Activated naive CD4-positive, alpha-beta T cell treated with Interleukin-2 at 50 U/mL for 16 hours (primary cell): ENCODE data around the gene BHMT2.
A peak's percentile ranks its signal among the peaks of the same experiment; 100 is the strongest.

ENCODE experiments used
- DNase-seq: peaks from one replicate; pipeline ENCODE4 v3.0.0-alpha.2; 2020

Gene BHMT2

DNA sequence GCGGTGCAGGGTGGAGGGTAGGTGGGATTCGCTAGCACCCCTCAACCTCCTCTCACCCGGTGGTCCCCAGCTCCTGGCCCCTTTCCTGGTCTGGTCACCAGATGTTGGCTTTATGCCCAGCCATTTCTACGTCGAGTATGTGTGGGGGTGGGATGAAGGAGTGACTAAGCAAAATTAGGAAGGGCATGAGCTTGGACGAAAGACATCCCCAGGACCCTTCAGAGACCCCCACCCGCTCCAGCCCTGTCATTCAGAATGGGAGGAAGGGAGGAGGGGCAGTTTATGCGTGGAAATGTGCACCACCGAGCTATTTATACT, 742 bp downstream of the BHMT2 start:
- no peak for DNase-seq

DNA sequence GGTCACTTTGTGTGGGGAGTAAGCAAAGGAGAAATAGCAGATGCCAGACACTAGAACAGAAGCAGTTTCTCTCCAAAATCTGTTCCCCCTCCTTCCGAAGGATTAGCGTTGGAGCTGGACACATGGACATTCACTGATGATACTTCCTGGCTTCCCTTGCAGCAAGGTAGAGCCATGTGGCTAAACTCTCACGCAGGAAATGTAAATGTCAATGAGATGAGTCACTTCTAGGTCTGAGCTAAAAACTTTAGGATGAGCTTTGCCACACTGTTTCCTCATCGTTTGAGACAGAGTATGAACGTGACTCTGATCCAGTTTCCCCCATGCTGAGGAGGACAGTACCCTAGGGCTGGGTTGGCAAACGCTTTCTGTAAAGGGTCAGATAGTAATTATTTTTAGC, 5.1 kb downstream of the BHMT2 start:
- DNase-seq = no peak

- no peak for DNase-seq
Measured at GRCh38 chr5:79075646-79076426, 6.3 kb downstream of the BHMT2 start.

GRCh38 chr5:79076819-79077218, 7.3 kb downstream of the BHMT2 start:
- no peak for DNase-seq

DNA sequence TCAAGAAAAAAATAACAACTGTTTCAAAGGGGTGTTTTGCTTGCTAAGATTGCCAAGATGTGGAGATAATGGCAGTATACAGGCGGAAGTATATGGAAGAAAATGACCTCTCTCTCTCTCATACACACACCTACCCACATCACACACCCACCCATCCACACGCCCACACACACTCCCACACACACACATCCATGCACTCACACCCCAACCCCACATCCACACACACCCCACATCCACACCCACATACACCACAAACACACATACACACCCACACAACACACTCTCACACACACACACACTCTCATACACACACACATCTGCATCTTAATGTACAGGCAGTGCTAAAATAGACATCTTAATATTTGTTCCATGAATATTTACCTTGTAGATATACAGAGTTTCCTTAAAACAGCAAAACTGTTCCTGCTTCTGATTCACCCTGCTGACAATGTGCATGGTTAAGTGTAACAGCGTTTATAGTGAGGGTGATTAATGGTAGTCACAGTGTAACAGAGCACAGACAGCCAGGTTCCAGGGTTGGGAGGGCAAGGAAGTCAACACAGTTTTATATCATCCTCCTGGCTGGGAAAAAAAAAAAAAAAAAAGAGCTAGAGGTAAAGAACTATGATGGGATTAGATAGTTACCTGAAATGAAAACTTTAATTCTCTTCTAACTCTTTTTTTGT, 8.3 kb downstream of the BHMT2 start:
- DNase-seq = no peak

DNA sequence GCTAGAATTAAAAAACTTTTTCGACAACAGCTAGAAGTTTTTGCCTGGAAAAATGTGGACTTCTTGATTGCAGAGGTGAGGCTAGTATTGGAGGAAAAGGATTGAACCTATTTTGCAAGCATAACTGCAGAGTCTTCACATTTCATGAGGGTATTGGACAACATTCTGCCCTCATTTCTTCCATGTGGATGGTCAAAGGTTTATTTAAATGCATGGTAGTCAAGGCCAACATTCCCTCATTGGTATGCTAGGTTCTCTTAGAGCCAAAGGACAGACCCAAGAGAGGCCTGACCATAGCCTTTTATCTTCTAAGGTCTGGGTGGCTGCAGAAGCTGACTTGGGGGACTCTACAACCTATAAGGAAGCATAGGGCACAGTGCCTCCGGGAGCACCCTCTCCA, 11.2 kb downstream of the BHMT2 start:
- no peak for DNase-seq

DNA sequence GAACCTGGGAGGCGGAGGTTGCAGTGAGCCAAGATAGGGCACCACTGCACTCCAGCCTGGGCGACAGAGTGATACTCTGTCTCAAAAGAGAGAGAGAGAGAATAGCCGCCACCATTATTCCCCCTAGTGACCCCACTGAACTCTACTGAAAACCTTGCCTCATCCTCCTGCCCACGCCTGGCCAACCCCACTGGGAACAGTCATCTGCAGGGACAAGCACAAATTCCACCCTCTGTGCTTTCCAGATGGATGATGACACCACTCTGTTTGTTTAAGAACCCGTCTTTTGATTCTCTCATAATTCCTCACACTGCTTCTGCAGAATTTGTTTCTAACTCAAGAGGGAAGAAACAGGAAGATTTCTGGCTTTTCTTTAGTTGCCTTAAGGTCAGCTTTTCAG, 12.2 kb downstream of the BHMT2 start:
- no peak for DNase-seq

GRCh38 chr5:79086116-79086515, 16.5 kb downstream of the BHMT2 start:
- DNase-seq = no peak

DNA sequence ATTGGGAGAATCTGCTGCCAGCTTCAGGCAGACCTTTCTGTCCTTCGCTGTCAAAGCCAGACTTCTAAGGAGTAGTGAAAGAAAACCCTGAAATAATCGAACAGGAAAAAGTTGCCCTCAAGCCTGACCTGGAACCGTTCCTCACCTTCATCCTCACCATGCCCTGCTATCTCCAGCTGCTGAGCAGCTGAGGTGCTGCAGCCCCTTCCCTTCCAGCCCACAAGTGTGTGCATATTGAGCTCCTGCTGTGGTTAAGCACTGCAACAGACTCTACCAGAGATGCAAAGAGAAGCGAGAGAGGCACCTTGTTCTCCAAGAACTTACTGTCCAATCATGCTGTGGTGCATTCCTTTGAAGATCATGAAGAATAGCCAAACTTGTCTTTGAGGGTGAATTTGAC, 18.9 kb downstream of the BHMT2 start:
- DNase-seq = no peak

DNA sequence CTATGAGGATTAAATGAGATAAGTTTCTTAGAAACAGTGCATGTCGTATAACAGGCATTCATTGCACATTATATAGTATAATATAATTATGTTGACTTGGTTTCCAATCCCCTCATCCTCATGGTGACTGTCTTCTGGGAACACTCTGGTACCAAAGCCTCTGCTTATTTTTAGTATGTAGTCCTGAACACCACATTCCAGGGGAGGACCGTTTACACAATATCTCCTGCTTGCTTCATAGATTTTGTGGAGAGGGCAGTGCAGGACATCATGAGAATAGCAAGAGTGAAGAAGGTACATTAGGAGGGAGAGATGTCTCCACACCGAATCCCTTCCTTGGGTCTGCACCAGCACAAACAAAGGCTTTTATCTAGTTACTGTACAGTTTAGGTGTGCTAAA, 21.5 kb downstream of the BHMT2 start:
- no peak for DNase-seq

- no peak for DNase-seq
Measured at GRCh38 chr5:79093762-79094161, 24.2 kb downstream of the BHMT2 start.

- DNase-seq = no peak
Measured at GRCh38 chr5:79105868-79106267, 36.3 kb downstream of the BHMT2 start.

- DNase-seq = no peak
Measured at GRCh38 chr5:79107020-79107796, 37.6 kb downstream of the BHMT2 start.

- no peak for DNase-seq
Measured at GRCh38 chr5:79108086-79108485, 38.5 kb downstream of the BHMT2 start.

GRCh38 chr5:79108792-79109191, 39.2 kb downstream of the BHMT2 start:
- DNase-seq = no peak

DNA sequence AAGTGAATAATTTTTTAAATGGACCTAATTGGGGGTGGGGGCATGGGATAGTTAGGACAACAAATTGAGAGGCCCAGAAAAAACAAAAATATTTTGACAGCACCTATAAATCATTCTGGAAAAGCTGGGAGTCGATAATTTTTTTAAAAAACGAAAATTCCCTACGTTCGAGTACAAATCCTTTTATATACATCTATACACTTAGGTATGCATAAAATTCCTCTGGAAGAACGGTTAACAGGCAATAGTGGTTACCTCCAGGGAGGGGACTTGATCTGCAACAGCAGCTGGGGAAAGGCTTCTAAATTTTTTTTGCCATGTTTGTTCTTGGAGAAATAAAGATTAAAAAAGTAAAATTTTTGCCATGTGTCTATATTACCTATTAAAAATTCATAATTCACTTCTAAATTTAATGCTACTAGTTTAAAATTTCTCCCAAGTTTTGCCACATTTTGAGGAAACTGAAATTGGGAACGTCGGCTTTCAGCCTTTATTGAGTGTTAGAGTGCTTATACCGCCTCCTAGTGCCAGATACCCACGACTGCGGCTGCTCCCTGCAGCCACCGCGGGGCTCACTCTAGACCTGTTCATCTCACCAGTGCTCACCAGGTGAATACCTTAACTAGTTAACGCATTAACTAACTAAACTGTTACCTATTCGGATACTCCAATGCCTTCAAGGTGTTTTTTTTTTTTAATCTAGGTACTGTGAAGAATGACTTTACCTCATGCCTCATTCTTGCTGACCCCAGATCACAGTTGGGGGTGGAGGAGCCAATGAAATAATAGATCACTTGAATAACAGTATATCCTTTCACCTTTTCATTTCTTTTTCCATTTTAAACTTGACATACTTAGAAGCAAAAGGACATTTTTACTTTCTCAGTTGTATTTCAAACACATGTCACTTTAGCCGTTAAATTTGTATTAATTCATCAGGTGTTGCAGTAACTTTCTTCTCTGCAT, 40.2 kb downstream of the BHMT2 start:
- peak; percentile 25 for DNase-seq

- no peak for DNase-seq
Measured at GRCh38 chr5:79111387-79111959, 41.9 kb downstream of the BHMT2 start, which contains the start of gene BHMT. Gene BHMT (plus strand): TSS chr5:79111809. CDS start chr5:79111886, 77 bp downstream.

GRCh38 chr5:79111960-79112702, 42.6 kb downstream of the BHMT2 start:
- DNase-seq = no peak

DNA sequence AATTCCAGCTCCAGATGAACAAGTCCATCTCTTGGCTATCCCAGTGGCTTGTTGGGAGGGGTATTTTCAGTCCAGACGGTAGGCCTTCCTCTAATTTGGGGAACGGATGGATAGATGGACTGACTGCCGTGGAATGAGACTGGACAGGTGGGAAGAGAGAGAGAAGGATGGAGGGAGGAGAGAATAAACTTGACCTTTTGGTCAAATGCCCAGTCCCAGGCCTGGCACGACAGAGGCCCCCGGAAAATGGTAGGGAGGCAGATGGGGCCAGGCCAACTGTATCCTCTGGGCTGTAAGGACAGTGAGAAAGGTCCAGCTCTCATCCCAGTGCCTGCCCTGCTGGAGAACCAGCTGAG, 43.1 kb downstream of the BHMT2 start:
- DNase-seq = no peak

- DNase-seq = no peak
Measured at GRCh38 chr5:79119486-79119885, 49.9 kb downstream of the BHMT2 start.

DNA sequence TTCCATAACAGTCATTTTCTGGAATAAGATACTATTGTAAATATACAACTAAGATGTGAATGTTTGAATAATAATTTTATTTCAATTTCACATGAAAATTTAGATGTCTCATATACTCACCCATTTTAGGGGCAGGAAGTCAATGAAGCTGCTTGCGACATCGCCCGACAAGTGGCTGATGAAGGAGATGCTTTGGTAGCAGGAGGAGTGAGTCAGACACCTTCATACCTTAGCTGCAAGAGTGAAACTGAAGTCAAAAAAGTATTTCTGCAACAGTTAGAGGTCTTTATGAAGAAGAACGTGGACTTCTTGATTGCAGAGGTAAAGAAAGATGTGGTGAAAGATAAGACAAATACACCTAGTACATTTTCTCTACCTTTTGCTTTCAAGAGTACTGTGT, 50.7 kb downstream of the BHMT2 start:
- no peak for DNase-seq

- no peak for DNase-seq
Measured at GRCh38 chr5:79122973-79123372, 53.4 kb downstream of the BHMT2 start.
